GM19372 (cell line): ENCODE data around the gene NHLH1.

Experiments used
- ATAC-seq: cut with Tn5 transposase; IDR thresholded peaks from one replicate; pipeline ENCODE4 v1.9.1; 2021; ENCODE audit warnings: mild to moderate bottlenecking, low read depth, moderate library complexity; ENCODE audit not compliant: unreplicated experiment

Gene NHLH1

GRCh38 chr1:160407839-160408801 is 41.2 kb downstream of the NHLH1 start:
- no peak for ATAC-seq

- no peak for ATAC-seq
Observed at GRCh38 chr1:160408864-160409263, 42.0 kb downstream of the NHLH1 start.

DNA sequence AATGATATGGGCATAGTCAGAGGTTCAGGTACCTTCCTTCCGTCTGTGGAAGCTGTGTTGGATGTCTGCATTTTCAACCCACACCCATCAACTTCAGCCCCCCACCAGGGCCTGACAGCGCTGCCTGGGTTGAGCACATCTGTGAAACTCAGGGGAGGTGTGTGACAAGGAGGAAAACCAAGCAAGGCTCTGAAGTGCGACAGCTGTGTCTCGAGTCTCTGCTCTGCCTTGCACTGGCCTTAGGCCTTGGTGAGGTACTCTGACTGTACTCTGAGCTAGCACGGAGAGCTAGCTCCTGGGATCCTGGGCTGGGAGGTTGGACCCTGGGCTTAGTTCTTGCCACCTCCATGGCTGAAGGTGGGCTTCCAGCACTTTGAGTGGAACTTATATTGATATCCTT is 42.6 kb downstream of the NHLH1 start:
- ATAC-seq: no peak

- no peak for ATAC-seq
Observed at GRCh38 chr1:160410406-160411005, 43.6 kb downstream of the NHLH1 start.

GRCh38 chr1:160411271-160412027 is 44.6 kb downstream of the NHLH1 start:
- ATAC-seq: no peak

GRCh38 chr1:160412028-160412362 is 45.1 kb downstream of the NHLH1 start:
- ATAC-seq: no peak

GRCh38 chr1:160413716-160414115 is 46.8 kb downstream of the NHLH1 start:
- ATAC-seq: no peak

DNA sequence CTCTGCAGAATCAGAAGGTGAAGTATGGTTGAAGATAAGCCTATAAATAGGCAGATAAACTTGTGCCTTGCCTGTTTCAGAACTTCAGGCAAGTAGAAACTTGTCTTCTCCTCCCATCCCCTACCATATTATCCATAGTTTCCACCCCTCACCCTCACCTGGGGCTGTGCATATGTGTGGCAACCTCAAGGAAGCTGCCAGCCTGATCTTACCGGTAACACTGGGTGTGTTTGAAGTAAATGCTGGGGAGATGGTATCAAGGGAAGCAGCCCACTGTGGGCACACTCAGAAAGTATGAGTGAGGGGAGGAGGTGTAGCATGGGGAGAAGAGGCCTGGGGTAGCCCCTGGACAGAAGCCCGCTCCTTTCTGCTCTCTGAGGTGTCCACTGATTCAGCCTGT is 48.0 kb downstream of the NHLH1 start:
- ATAC-seq: no peak

- no peak for ATAC-seq
Observed at GRCh38 chr1:160415696-160416290, 48.9 kb downstream of the NHLH1 start.

- ATAC-seq: no peak
Observed at GRCh38 chr1:160416369-160416768, 49.5 kb downstream of the NHLH1 start.

- ATAC-seq: no peak
Observed at GRCh38 chr1:160418483-160418882, 51.6 kb downstream of the NHLH1 start.

- ATAC-seq: no peak
Observed at GRCh38 chr1:160419150-160419837, 52.4 kb downstream of the NHLH1 start.

DNA sequence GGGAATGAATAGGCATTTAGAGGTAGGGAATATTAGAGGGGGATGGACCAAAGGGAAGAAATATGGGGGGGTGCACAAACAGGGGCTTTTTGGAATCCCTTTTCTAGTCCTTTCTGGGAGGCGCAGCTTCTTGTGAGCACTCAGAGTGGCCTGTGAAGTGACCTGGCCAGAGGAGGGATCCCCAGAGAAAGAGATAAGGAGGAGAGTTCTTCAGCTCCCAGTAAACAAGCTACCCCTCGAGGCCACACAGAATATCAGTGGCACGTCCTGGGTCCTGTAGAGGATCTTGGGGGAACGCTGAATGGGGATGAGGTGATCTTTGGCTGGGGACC is 52.9 kb downstream of the NHLH1 start:
- ATAC-seq: no peak

GRCh38 chr1:160420881-160421842 is 54.3 kb downstream of the NHLH1 start:
- no peak for ATAC-seq

DNA sequence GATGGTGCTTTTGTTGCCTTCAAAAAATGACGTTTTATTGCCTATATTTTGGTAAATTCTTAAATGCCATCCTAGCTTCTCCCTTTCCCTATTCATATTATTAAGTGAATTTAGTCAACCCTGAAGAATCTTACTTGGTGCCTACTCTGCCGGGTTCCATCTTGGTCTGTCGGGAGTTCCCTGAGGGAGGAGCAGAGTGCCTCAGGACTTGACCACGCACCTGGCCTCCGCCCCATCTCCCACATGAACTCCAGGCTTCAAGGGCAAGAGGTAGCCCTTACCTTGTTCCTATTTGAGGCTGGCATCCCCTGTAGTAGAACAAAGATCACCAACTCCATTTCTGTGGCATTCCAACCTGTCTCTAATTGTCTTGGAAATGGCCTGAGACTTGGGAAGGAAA is 55.0 kb downstream of the NHLH1 start:
- ATAC-seq: no peak
